Measurements from ENCODE around the gene CPXM2.

Gene CPXM2

DNA sequence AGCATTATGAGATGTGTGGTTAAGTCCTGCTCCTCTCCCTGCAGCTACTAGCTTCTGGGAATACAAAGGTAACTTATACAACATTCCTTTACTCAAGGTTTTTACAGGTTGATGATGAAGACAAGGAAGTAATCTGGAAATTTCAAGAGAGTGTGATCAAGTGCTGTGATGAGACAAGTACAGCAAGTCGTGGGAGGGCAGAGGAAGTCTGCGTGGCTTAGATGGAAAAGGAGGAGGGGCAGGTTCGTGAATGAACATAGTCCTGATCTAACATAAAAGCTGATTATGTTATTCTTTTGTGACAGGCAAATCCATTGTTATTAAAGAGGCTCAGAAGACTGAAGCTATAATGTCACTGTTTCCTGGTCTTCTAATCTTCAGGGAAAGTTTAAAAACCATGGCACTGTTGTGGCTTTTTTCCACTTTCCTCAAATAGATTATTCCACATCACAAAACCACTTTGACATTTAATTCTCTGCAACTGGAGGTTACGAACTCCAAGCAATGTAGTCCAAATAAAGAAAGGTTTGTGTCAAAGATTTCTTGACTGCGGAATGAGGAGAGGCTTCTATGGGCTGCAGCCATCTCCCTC lies 84.1 kb downstream of the CPXM2 start:
- peaks cover 18% of the 10 kb centered on the region for H3K4me1 ChIP-seq (ENCODE audit: insufficient read depth, low read length)
- no peak overlapping the region for H3K4me3 ChIP-seq (ENCODE audit: low read depth in 1 of 2, low read length in 2 of 2)
- no peaks in the 10 kb centered on the region for H3K9me3 ChIP-seq (ENCODE audit: low read length)
- peak overlapping the region; percentile 3 for H3K27ac ChIP-seq (ENCODE audit: low read depth, low read length)
- no peaks in the 10 kb centered on the region for H3K36me3 ChIP-seq (ENCODE audit: insufficient read depth, low read length)
- no peak overlapping the region for H3K9ac ChIP-seq (ENCODE audit: low read length)
- no peaks in the 10 kb centered on the region for H3K27me3 ChIP-seq (ENCODE audit: control insufficient read depth in 1 of 2, insufficient read depth in 2 of 2, low read length in 2 of 2)

DNA sequence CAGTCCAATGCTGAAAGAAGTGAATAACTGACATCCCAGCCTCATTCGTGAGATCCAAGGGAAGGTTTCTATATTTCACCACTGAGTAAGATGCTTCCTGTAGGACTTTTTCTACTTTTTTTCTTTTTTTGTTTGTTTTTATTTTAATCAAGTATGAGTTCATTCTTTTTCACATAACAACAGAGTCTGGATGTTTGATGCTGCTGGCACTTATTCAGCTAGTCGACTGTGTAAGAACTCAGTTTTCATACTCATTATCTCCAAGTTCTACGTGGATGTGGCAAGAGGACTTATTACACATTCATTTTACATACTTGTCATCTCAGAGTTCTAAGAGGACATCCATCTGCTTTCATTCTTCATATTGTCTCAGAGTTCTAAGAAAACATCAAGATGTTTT lies 86.9 kb downstream of the CPXM2 start:
- Histone ChIP-seq H3K36me3 (ENCODE audit: insufficient read depth, low read length) (no peaks in the 10 kb centered on the region), H3K9ac (ENCODE audit: low read length) (no peak overlapping the region), H3K4me1 (ENCODE audit: insufficient read depth, low read length) (peaks cover 25% of the 10 kb centered on the region), H3K4me3 (ENCODE audit: low read depth in 1 of 2, low read length in 2 of 2) (no peak overlapping the region), H3K9me3 (ENCODE audit: low read length) (no peaks in the 10 kb centered on the region), H3K27ac (ENCODE audit: low read depth, low read length) (no peak overlapping the region), H3K27me3 (ENCODE audit: control insufficient read depth in 1 of 2, insufficient read depth in 2 of 2, low read length in 2 of 2) (no peaks in the 10 kb centered on the region)

DNA sequence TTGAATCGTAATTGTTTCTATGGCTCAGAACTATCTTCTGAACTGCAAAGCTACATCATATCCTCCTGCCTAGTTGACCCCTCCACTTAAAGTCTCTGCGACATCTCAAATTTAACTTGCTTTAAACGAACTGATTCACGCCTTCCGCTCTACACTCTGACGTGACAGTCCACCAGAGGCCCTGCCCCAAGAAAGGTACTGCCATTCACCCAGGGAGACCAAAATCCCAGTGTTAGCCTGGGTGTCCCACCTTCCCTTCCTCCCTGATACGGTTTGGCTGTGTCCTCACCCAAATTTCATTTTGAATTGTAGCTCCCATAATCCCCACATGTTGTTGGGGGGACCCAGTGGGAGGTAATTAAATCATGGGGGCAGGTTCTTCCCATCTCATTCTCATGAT lies 90.8 kb downstream of the CPXM2 start:
- H3K36me3 ChIP-seq (ENCODE audit: insufficient read depth, low read length) = peaks cover 1% of the 10 kb centered on the region
- H3K4me3 ChIP-seq (ENCODE audit: low read depth in 1 of 2, low read length in 2 of 2) = no peak overlapping the region
- peak overlapping the region; percentile 19 for H3K27ac ChIP-seq (ENCODE audit: low read depth, low read length)
- H3K4me1 ChIP-seq (ENCODE audit: insufficient read depth, low read length) = peaks cover 8% of the 10 kb centered on the region
- no peak overlapping the region for H3K9ac ChIP-seq (ENCODE audit: low read length)
- no peaks in the 10 kb centered on the region for H3K9me3 ChIP-seq (ENCODE audit: low read length)
- H3K27me3 ChIP-seq (ENCODE audit: control insufficient read depth in 1 of 2, insufficient read depth in 2 of 2, low read length in 2 of 2) = no peaks in the 10 kb centered on the region

DNA sequence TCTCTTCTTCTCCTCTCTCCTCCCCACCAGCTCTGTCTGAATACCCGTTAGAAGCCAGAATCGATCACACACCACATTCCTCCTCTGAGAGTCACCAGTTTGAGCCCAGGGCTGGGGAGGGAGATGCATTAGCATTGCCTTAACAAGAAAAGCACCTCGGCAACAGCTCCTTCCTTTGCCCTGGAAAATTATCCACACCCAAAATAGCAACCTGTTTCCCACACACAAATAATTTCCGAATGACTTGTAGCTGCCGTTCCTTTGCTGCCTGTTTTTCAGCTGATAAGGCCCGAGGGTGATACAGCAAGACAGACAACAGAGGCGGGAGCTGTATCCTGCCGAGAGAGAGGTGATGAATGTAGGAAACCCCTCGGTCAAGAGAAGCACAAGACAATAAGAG lies 91.3 kb downstream of the CPXM2 start:
- Histone ChIP-seq H3K27ac (ENCODE audit: low read depth, low read length) (peak overlapping the region; percentile 19), H3K36me3 (ENCODE audit: insufficient read depth, low read length) (peaks cover 7% of the 10 kb centered on the region), H3K4me3 (ENCODE audit: low read depth in 1 of 2, low read length in 2 of 2) (no peak overlapping the region), H3K9me3 (ENCODE audit: low read length) (no peaks in the 10 kb centered on the region), H3K4me1 (ENCODE audit: insufficient read depth, low read length) (peaks cover 13% of the 10 kb centered on the region), H3K9ac (ENCODE audit: low read length) (peak overlapping the region; percentile 18), H3K27me3 (ENCODE audit: control insufficient read depth in 1 of 2, insufficient read depth in 2 of 2, low read length in 2 of 2) (no peaks in the 10 kb centered on the region)

DNA sequence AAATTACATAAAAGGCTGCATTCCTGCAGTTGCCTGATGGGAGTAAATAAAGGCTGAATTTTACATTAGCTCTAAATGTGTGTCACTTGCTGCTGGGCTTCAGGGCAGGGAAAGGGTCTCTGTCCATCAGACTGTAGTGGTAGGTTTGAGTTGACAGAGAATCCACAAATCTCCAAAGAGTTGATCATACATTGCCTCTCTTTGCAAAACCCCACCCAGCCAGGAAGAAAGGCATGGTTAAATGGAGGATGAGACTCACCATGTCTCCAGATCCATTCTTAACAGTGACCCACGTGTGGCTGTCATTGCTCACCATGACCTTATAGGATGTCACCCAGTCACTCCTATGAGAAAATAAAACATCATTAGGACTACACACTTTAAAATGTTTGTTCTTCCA lies 92.8 kb downstream of the CPXM2 start:
- peaks cover 12% of the 10 kb centered on the region for H3K36me3 ChIP-seq (ENCODE audit: insufficient read depth, low read length)
- peaks cover 14% of the 10 kb centered on the region for H3K4me1 ChIP-seq (ENCODE audit: insufficient read depth, low read length)
- no peak overlapping the region for H3K9ac ChIP-seq (ENCODE audit: low read length)
- no peaks in the 10 kb centered on the region for H3K9me3 ChIP-seq (ENCODE audit: low read length)
- H3K4me3 ChIP-seq (ENCODE audit: low read depth in 1 of 2, low read length in 2 of 2) = no peak overlapping the region
- H3K27ac ChIP-seq (ENCODE audit: low read depth, low read length) = no peak overlapping the region
- no peaks in the 10 kb centered on the region for H3K27me3 ChIP-seq (ENCODE audit: control insufficient read depth in 1 of 2, insufficient read depth in 2 of 2, low read length in 2 of 2)

DNA sequence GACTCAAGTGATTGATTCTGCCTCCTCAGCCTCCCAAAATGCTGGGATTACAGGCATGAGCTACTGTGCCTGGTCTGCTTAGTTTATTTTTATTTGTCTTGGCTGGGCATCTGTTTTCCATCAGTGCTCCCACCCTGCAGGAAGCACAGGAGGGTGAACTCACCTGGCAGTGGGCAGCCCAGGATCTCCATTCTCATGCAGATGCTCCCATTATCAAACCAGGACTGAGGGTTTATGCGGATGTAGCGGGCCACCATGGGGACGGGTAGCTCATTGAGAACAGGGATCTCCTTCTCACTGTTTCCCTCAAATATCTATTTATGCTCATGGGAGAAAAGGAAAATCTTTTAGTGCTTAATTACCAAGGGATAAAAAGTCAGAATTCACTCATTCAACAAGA lies 93.8 kb downstream of the CPXM2 start:
- Histone ChIP-seq H3K4me3 (ENCODE audit: low read depth in 1 of 2, low read length in 2 of 2) (no peak overlapping the region), H3K36me3 (ENCODE audit: insufficient read depth, low read length) (peaks cover 14% of the 10 kb centered on the region), H3K4me1 (ENCODE audit: insufficient read depth, low read length) (peaks cover 14% of the 10 kb centered on the region), H3K9me3 (ENCODE audit: low read length) (no peaks in the 10 kb centered on the region), H3K27ac (ENCODE audit: low read depth, low read length) (no peak overlapping the region), H3K27me3 (ENCODE audit: control insufficient read depth in 1 of 2, insufficient read depth in 2 of 2, low read length in 2 of 2) (no peaks in the 10 kb centered on the region), H3K9ac (ENCODE audit: low read length) (no peak overlapping the region)

DNA sequence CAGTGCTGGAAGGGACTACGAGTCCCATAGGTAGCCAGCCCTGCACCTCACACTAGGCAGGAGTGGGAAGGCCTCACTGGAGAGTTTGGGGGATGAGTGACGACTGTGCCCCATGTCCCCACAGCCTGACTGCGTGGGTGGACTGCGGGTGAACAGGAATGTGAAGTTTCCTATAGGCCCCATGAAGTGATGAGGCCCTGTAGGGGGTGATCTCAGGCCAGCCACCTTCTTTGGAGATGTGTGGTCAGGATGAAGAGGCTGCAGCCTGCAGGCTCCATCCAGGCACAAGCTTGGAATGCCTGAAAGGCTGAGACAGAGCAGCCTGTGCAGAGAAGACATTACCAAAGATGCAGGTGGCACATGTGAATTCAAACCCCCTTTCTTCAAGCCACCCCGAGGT lies 94.9 kb downstream of the CPXM2 start:
- Histone ChIP-seq H3K9ac (ENCODE audit: low read length) (no peak overlapping the region), H3K36me3 (ENCODE audit: insufficient read depth, low read length) (peaks cover 23% of the 10 kb centered on the region), H3K4me1 (ENCODE audit: insufficient read depth, low read length) (peaks cover 14% of the 10 kb centered on the region), H3K4me3 (ENCODE audit: low read depth in 1 of 2, low read length in 2 of 2) (no peak overlapping the region), H3K27me3 (ENCODE audit: control insufficient read depth in 1 of 2, insufficient read depth in 2 of 2, low read length in 2 of 2) (no peaks in the 10 kb centered on the region), H3K9me3 (ENCODE audit: low read length) (no peaks in the 10 kb centered on the region), H3K27ac (ENCODE audit: low read depth, low read length) (peak overlapping the region; percentile 8)

DNA sequence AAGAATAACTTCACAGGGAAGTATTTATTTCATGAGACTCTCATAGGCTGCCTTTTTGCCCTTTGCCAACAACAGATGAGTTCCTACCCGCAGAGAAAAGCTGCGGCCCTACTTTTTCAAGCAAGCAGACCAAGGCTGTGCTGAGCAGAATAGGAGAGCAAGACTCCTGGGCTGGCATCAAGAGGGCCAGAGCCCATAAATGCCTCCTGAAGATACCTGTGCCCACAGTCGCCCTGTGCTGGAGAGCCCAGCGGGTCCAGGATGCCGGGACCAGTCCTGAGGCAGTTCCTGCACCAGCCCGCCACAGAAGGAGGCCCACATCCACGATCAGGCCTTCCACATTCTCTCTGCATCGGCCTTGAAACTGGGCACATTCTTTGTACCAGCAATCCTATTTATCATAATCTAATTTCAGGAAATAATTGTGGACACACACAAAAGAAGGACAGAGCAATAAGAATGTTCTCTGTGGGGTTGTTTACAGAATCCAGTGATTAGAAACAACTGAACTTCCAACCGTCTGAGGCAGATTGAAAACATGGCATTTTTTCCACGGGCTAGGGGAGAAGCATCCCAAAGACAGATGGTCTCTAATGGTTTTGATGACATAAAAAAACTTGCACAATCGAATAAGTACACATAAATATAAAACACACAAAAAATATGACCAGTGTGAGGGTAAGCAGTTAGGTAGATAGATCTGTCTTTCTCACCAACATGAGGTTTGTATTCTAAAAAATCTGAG lies 95.6 kb downstream of the CPXM2 start:
- no peaks in the 10 kb centered on the region for H3K27me3 ChIP-seq (ENCODE audit: control insufficient read depth in 1 of 2, insufficient read depth in 2 of 2, low read length in 2 of 2)
- H3K4me1 ChIP-seq (ENCODE audit: insufficient read depth, low read length) = peaks cover 14% of the 10 kb centered on the region
- no peak overlapping the region for H3K9ac ChIP-seq (ENCODE audit: low read length)
- no peak overlapping the region for H3K27ac ChIP-seq (ENCODE audit: low read depth, low read length)
- H3K9me3 ChIP-seq (ENCODE audit: low read length) = no peaks in the 10 kb centered on the region
- H3K4me3 ChIP-seq (ENCODE audit: low read depth in 1 of 2, low read length in 2 of 2) = no peak overlapping the region
- peaks cover 26% of the 10 kb centered on the region for H3K36me3 ChIP-seq (ENCODE audit: insufficient read depth, low read length)

DNA sequence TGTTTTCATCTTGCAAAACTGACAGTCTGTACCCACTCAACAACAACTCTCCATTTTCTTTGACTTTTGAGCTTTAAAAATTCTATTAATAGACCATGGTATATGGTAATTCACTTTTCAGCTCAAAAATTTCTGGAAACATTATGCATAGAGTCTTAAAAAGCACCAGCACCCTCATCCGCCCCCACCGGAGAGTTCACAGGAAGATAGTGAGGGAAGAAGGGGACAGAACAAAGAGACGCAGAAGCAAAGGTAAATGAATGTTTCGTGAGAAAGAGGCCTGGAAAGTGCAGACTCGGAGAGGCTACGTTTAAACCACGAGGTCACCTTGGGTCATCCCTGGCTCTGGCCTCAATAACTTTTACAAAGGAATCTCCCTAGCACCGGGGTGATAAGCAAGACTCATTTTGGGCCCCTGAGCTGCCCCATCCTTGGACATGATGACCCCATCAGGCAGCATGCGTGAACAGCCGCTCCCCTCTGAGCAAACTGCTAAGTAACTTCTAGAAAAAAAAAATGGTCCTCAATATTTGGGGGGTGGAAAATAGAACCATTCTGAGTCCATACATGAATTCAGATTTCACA lies 96.3 kb downstream of the CPXM2 start:
- H3K4me3 ChIP-seq (ENCODE audit: low read depth in 1 of 2, low read length in 2 of 2) = no peak overlapping the region
- no peaks in the 10 kb centered on the region for H3K9me3 ChIP-seq (ENCODE audit: low read length)
- no peak overlapping the region for H3K9ac ChIP-seq (ENCODE audit: low read length)
- H3K4me1 ChIP-seq (ENCODE audit: insufficient read depth, low read length) = peaks cover 12% of the 10 kb centered on the region
- peaks cover 26% of the 10 kb centered on the region for H3K36me3 ChIP-seq (ENCODE audit: insufficient read depth, low read length)
- H3K27me3 ChIP-seq (ENCODE audit: control insufficient read depth in 1 of 2, insufficient read depth in 2 of 2, low read length in 2 of 2) = no peaks in the 10 kb centered on the region
- no peak overlapping the region for H3K27ac ChIP-seq (ENCODE audit: low read depth, low read length)

DNA sequence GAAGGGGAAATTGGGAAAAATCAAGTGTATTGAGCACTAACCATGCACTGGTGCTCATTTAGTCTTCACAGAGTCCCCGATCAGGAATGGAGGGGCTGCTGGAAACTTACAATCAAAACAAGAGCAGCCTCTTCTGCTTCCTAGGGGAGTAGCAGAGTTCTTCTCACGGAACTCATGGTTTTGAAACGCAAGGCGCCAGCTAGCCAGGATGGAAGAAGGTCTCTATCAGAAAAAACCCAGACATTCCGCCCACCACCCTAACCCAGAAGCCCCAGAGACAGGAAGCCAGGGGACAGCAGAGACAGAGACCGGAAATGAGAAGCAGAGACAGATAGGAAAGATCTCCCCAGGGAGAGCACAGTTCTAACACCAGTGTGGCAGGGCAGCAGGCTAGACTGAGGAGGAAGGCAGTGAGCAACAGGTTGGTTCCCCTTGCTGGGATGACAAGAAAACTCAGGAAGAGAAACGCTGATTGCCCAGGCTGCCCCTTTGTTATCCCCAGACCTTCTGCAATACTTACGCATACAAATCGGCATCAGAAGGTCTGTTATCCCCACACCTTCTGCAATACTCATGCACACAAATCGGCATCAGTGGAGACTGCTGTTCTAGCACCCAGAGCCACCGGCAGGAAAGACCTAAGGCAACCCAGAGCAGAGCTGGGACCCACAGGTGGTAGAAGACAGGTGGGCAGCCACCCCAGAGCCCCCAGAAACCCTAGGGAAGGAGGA lies 99.2 kb downstream of the CPXM2 start:
- H3K27me3 ChIP-seq (ENCODE audit: control insufficient read depth in 1 of 2, insufficient read depth in 2 of 2, low read length in 2 of 2) = no peaks in the 10 kb centered on the region
- H3K9me3 ChIP-seq (ENCODE audit: low read length) = no peaks in the 10 kb centered on the region
- H3K36me3 ChIP-seq (ENCODE audit: insufficient read depth, low read length) = peaks cover 37% of the 10 kb centered on the region
- no peak overlapping the region for H3K9ac ChIP-seq (ENCODE audit: low read length)
- no peak overlapping the region for H3K4me3 ChIP-seq (ENCODE audit: low read depth in 1 of 2, low read length in 2 of 2)
- peaks cover 7% of the 10 kb centered on the region for H3K4me1 ChIP-seq (ENCODE audit: insufficient read depth, low read length)
- no peak overlapping the region for H3K27ac ChIP-seq (ENCODE audit: low read depth, low read length)

DNA sequence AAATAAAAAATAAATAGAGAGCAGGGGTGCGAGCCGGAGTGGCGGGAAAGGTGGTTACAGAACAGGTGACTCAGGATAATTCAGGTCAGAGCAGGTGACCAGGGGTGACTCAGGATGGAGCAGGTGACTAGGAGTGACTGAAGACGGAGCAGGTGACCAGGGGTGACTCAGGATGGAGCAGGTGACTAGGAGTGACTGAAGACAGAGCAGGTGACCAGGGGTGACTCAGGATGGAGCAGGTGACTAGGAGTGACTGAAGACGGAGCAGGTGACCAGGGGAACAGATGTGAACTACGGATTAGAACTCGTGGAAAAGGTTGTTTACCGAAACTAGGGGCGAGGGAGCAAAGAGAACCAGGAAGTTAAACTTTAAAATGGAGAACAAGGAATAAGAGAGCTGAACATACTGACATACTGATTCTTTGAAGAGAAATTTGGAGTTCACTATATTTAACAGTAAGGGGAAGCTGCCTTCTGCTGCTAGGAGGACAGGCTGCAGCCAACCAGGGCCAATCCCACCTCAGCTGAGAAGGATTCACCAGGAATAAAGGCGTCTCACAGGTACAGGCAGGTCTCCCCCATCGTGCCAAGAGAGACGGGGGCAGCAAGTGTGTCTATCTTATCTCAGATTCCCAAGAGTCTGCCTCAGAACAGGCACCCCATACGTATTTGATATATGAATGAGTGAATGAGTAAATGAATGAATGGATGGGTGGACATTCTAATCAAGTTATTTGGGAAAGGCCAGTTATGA lies 101.3 kb downstream of the CPXM2 start:
- Histone ChIP-seq H3K9ac (ENCODE audit: low read length) (no peak overlapping the region), H3K36me3 (ENCODE audit: insufficient read depth, low read length) (peaks cover 39% of the 10 kb centered on the region), H3K4me1 (ENCODE audit: insufficient read depth, low read length) (peaks cover under 1% of the 10 kb centered on the region), H3K27me3 (ENCODE audit: control insufficient read depth in 1 of 2, insufficient read depth in 2 of 2, low read length in 2 of 2) (no peaks in the 10 kb centered on the region), H3K27ac (ENCODE audit: low read depth, low read length) (no peak overlapping the region), H3K4me3 (ENCODE audit: low read depth in 1 of 2, low read length in 2 of 2) (no peak overlapping the region), H3K9me3 (ENCODE audit: low read length) (no peaks in the 10 kb centered on the region)
